OCI-LY7 (cell line): ENCODE data around the gene C10orf143. TPM values are rescaled to one million over a fixed set of nuclear protein-coding genes. Genes with fewer than 3 reads are reported as not detected.
A peak's percentile ranks its signal among the peaks of the same experiment; 100 is the strongest.

Experiments
- BruUV-seq: library from RNA; stranded (reverse); fragments of 400-500 nt; replicated peaks from 2 replicates; lab custom pipeline; 2021; lab: Mats Ljungman, UMichigan
- CTCF ChIA-PET: fragments of 300-600 bp; sonication (Branson Sonifier 250); formaldehyde crosslinking; loops from one replicate; lab custom pipeline; 2022; ENCODE audit warnings: antibody characterized with exemption; ENCODE audit not compliant: unreplicated experiment; lab: Charles Lee
- POLR2A ChIA-PET: fragments of 300-600 bp; sonication (Branson Sonifier 250); formaldehyde crosslinking; loops from one replicate; lab custom pipeline; 2022; ENCODE audit warnings: antibody characterized with exemption; lab: Charles Lee
- DNase-seq: peaks from one replicate; pipeline ENCODE4 v3.0.0-alpha.2; 2015; ENCODE audit warnings: low spot score
- H2AFZ ChIP-seq: fragments of 200-600 bp; sonication (generic), shearing (Covaris generic); 2 replicates; pipeline ENCODE4 v1.6.1; 2014; ENCODE audit warnings: mild to moderate bottlenecking, antibody characterized with exemption, low read length, moderate library complexity
- H3K27ac ChIP-seq: fragments of 200-600 bp; sonication (generic); 2 replicates; pipeline ENCODE4 v1.5.1; 2014; ENCODE audit warnings: mixed run types, low read depth, mild to moderate bottlenecking, moderate library complexity, low read length, inconsistent platforms; ENCODE audit not compliant: poor library complexity, severe bottlenecking
- H3K36me3 ChIP-seq: fragments of 200-600 bp; sonication (generic); 2 replicates; pipeline ENCODE4 v1.6.1; 2014; ENCODE audit warnings: mild to moderate bottlenecking, antibody characterized with exemption, low read length, moderate library complexity, mixed read lengths; ENCODE audit not compliant: insufficient read depth
- H3K4me1 ChIP-seq: fragments of 200-600 bp; sonication (generic); 2 replicates; pipeline ENCODE4 v1.5.1; 2014; ENCODE audit warnings: mild to moderate bottlenecking, low read length; ENCODE audit not compliant: insufficient read depth, poor library complexity, severe bottlenecking
- H3K4me2 ChIP-seq: fragments of 200-600 bp; sonication (generic); 2 replicates; pipeline ENCODE4 v1.6.1; 2014; ENCODE audit warnings: mild to moderate bottlenecking, low read length
- H3K4me3 ChIP-seq: fragments of 200-600 bp; sonication (generic); 2 replicates; pipeline ENCODE4 v1.5.1; 2014; ENCODE audit warnings: mild to moderate bottlenecking, low read depth, low read length; ENCODE audit not compliant: poor library complexity, severe bottlenecking
- H3K79me2 ChIP-seq: fragments of 200-600 bp; sonication (generic); 2 replicates; pipeline ENCODE4 v1.6.1; 2016; ENCODE audit warnings: low read depth, mild to moderate bottlenecking, low read length, moderate library complexity, mixed read lengths; ENCODE audit not compliant: insufficient read depth
- H3K9me2 ChIP-seq: fragments of 200-600 bp; sonication (generic); 2 replicates; pipeline ENCODE4 v1.6.1; 2016; ENCODE audit warnings: mild to moderate bottlenecking, low read length, mixed read lengths; ENCODE audit not compliant: insufficient read depth
- H3K9me3 ChIP-seq: fragments of 200-600 bp; sonication (generic); 2 replicates; pipeline ENCODE4 v1.6.1; 2014; ENCODE audit warnings: mild to moderate bottlenecking, mixed run types, low read length, mixed read lengths
- H4K20me1 ChIP-seq: fragments of 200-600 bp; sonication (generic); 2 replicates; pipeline ENCODE4 v1.6.1; 2014; ENCODE audit warnings: mild to moderate bottlenecking, antibody characterized with exemption, low read length, moderate library complexity, mixed read lengths; ENCODE audit not compliant: insufficient read depth
- EZH2phosphoT487 ChIP-seq: fragments of 200-600 bp; sonication (generic); IDR thresholded peaks from 2 replicates; pipeline ENCODE4 v1.6.1; 2018; ENCODE audit warnings: low read depth, borderline replicate concordance, mild to moderate bottlenecking, mixed run types, antibody characterized with exemption, low read length, moderate library complexity, mixed read lengths
- intact Hi-C: fragments of 100-400 bp; cut with micrococcal nuclease; formaldehyde crosslinking; loops from one replicate; pipeline ENCODE4 v1.10.0; 2022; ENCODE audit not compliant: unreplicated experiment
- total RNA-seq, 2 experiments: library from RNA; depleted of rRNA in 1 of 2; stranded (reverse); fragments of >200 nt in 1 of 2; shearing (Covaris generic) in 1 of 2; gene quantifications; 2 replicates each; pipeline ENCODE4 v1.2.3, GENCODE V29; 2014 to 2022
- TF ChIP-seq, protein P1 (sequence below): fragments of 200-600 bp; sonication (generic); conservative IDR thresholded peaks from 2 replicates; pipeline ENCODE4 v1.5.1; 2014; ENCODE audit warnings: mild to moderate bottlenecking, antibody characterized with exemption, low read length, moderate library complexity, mixed read lengths

The C10orf143 gene
- total RNA-seq, 2 experiments from 2014 or later, result 0.88 to 6.4 TPM

DNA sequence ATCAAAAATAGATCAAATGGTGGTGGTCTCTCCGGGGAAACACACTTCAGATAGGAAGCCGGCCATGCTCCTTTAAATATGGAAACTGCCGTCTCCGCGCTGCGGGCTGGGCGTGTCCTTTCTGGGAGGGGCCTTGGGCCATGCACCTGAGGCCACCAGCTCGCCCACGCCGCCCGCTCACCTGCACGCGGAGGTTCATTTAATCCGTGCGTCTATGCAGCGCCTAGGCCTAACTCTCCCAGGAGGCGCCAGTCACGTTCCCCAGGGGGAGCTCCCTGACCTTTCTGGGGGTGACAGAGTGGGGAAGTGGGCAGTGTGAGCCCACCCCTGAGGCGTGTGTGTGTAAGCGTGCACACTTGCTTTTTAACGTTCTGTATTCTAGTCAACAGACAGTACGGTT is 64.0 kb downstream of the C10orf143 start:
- no peak for DNase-seq
- Histone ChIP-seq H3K4me2 (no peak overlapping the region), H3K4me3 (no peak overlapping the region), H3K27ac (no peak overlapping the region), H2AFZ (no peak overlapping the region), H3K9me3 (no peaks in the 10 kb centered on the region), H3K4me1 (no peaks in the 10 kb centered on the region), H4K20me1 (no peaks in the 10 kb centered on the region), H3K9me2 (no peaks in the 10 kb centered on the region), H3K36me3 (no peaks in the 10 kb centered on the region), H3K79me2 (no peaks in the 10 kb centered on the region)
- TF ChIP-seq, protein P1, sequence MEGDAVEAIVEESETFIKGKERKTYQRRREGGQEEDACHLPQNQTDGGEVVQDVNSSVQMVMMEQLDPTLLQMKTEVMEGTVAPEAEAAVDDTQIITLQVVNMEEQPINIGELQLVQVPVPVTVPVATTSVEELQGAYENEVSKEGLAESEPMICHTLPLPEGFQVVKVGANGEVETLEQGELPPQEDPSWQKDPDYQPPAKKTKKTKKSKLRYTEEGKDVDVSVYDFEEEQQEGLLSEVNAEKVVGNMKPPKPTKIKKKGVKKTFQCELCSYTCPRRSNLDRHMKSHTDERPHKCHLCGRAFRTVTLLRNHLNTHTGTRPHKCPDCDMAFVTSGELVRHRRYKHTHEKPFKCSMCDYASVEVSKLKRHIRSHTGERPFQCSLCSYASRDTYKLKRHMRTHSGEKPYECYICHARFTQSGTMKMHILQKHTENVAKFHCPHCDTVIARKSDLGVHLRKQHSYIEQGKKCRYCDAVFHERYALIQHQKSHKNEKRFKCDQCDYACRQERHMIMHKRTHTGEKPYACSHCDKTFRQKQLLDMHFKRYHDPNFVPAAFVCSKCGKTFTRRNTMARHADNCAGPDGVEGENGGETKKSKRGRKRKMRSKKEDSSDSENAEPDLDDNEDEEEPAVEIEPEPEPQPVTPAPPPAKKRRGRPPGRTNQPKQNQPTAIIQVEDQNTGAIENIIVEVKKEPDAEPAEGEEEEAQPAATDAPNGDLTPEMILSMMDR, result no peak
- TF ChIP-seq EZH2phosphoT487, result no peak
- CTCF ChIA-PET, result no interaction called here
- BruUV-seq, result no TSS peak
- intact Hi-C loops, result no loop called here
- POLR2A ChIA-PET, result no interaction called here

DNA sequence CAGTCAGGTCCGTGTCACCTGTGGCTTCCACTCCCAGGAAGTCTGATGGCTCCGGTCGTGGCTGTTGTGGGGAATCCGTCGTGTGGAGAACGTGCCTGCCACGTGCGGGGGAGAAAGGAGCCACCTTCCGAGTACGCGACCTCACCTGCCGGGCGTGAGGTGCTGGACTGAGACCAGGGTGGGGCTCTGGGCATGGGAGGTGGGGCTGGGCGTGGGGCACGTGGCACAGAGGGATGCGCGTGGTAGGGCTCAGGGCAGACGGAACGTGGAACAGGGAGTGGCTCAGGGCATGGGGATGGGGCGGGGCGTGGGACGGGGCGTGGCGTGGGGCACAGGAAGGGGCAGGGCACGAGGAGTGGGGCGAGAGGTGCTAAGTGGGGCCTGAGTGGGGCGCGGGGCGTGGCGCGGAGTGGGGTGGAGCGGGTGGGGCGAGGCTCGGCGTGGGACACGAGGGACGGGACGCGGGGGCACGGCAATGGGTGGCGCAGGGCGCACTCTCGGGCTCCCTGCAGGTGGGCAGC is 64.8 kb downstream of the C10orf143 start:
- Histone ChIP-seq H3K9me2 (no peaks in the 10 kb centered on the region), H4K20me1 (no peaks in the 10 kb centered on the region), H3K4me1 (no peaks in the 10 kb centered on the region), H3K36me3 (no peaks in the 10 kb centered on the region), H3K27ac (no peak overlapping the region), H3K4me2 (no peak overlapping the region), H3K9me3 (no peaks in the 10 kb centered on the region), H3K79me2 (no peaks in the 10 kb centered on the region), H3K4me3 (no peak overlapping the region), H2AFZ (no peak overlapping the region)
- POLR2A ChIA-PET, result interaction anchor here (0.7 kb wide), 1 partner anchor 52 kb away, joined by 3 read pairs; no protein-coding TSS in a partner anchor
- TF ChIP-seq EZH2phosphoT487, result no peak
- TF ChIP-seq, protein P1, result no peak
- DNase-seq, result no peak
- intact Hi-C loops, result no loop called here
- CTCF ChIA-PET, result no interaction called here
- no TSS peak for BruUV-seq

DNA sequence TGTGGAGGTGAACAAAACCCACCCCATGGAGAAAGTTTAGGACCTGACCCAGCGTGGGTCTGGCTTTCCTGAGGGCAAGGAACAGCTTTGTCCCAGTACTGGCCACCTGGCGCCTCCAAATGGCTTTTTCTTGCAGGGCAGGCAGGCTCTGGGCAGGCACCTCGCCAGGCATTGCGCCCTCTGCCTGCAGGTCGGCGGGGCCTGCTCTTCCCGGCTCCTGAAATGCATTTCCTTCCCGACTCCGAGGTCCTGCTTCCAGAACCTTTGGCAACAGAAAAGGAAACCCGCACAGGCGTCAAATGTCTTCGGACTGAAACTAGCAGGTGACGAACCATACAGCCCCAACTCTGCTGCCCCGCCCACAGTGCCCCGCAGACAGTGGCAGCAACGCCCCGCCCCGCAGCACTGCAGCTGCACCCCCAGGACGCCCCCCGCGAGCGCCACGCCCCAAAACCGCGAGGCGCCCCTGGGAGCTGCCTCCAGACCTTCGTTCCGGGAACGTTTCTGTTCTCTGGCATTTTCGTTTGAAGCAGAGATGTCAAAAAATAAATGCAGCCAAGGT is 65.5 kb downstream of the C10orf143 start:
- CTCF ChIA-PET, result no interaction called here
- no peaks in the 10 kb centered on the region for H3K36me3 ChIP-seq
- H3K9me2 ChIP-seq, result no peaks in the 10 kb centered on the region
- no peaks in the 10 kb centered on the region for H3K79me2 ChIP-seq
- no peak for TF ChIP-seq EZH2phosphoT487
- TF ChIP-seq, protein P1, result peak; percentile 32; the same call in 1 of the 2 replicates
- H4K20me1 ChIP-seq, result no peaks in the 10 kb centered on the region
- intact Hi-C loops, result no loop called here
- H3K4me1 ChIP-seq, result no peaks in the 10 kb centered on the region
- no peak overlapping the region for H3K27ac ChIP-seq
- POLR2A ChIA-PET, result interaction anchor here (0.7 kb wide), 1 partner anchor 52 kb away, joined by 3 read pairs; no protein-coding TSS in a partner anchor
- H2AFZ ChIP-seq, result no peak overlapping the region
- H3K4me2 ChIP-seq, result no peak overlapping the region
- no TSS peak for BruUV-seq
- H3K9me3 ChIP-seq, result no peaks in the 10 kb centered on the region
- H3K4me3 ChIP-seq, result no peak overlapping the region
- DNase-seq, result no peak
